WTC11 (cell line): ENCODE results near the gene ERFL. TPM values are rescaled to one million over a fixed set of nuclear protein-coding genes. Genes with fewer than 3 reads are reported as not detected.

Experiments used
- ATAC-seq: fragments of 200-7000 bp; cut with Tn5 transposase; 2 replicates; pipeline ENCODE4 v1.10.0; 2021; ENCODE audit warnings: mild to moderate bottlenecking, moderate library complexity
- CTCF ChIA-PET: fragments of 300-600 bp; sonication (Branson Sonifier 250); formaldehyde crosslinking; loops from one replicate; lab custom pipeline; 2021; ENCODE audit warnings: antibody characterized with exemption; lab: Charles Lee
- POLR2A ChIA-PET: fragments of 350-600 bp; sonication (Branson Sonifier 250); formaldehyde crosslinking; loops from one replicate; lab custom pipeline; 2021; ENCODE audit warnings: antibody characterized with exemption; lab: Charles Lee
- DNase-seq: peaks from one replicate; pipeline ENCODE4 v3.0.0; 2021; ENCODE audit warnings: low spot score
- H3K27ac Mint-ChIP-seq: 2 replicates; pipeline ENCODE4 v1.8.0; 2021; ENCODE audit warnings: mixed read lengths
- H3K27me3 Mint-ChIP-seq: 2 replicates; pipeline ENCODE4 v1.8.0; 2021; ENCODE audit warnings: low read depth, mild to moderate bottlenecking, moderate library complexity, mixed read lengths
- H3K36me3 Mint-ChIP-seq: 2 replicates; pipeline ENCODE4 v1.8.0; 2021; ENCODE audit warnings: mixed read lengths
- H3K4me1 Mint-ChIP-seq: 2 replicates; pipeline ENCODE4 v1.8.0; 2022; ENCODE audit warnings: mixed read lengths
- H3K4me3 Mint-ChIP-seq: 2 replicates; pipeline ENCODE4 v1.8.0; 2021; ENCODE audit warnings: mild to moderate bottlenecking, moderate library complexity, mixed read lengths
- H3K9me3 Mint-ChIP-seq: 2 replicates; pipeline ENCODE4 v1.8.0; 2021; ENCODE audit warnings: mixed read lengths
- ATF1 ChIP-seq: sonication (generic); formaldehyde crosslinking; IDR thresholded peaks from 2 replicates; pipeline ENCODE4 v1.8.1; 2023; ENCODE audit warnings: mild to moderate bottlenecking, moderate library complexity, missing genetic modification reagents
- CREB1 ChIP-seq: sonication (generic); formaldehyde crosslinking; IDR thresholded peaks from 2 replicates; pipeline ENCODE4 v1.8.0; 2023; ENCODE audit warnings: mild to moderate bottlenecking, missing genetic modification reagents
- IRF2 ChIP-seq: sonication (generic); formaldehyde crosslinking; IDR thresholded peaks from 2 replicates; pipeline ENCODE4 v1.8.0; 2022; ENCODE audit warnings: low read depth, missing genetic modification reagents, borderline replicate concordance
- MXD4 ChIP-seq: fragments of 250-450 bp; sonication (Bioruptor Pico); IDR thresholded peaks from 2 replicates; pipeline ENCODE4 v1.8.0; 2021; ENCODE audit warnings: mild to moderate bottlenecking, moderate library complexity, borderline replicate concordance
- SMAD4 ChIP-seq: sonication (generic); formaldehyde crosslinking; IDR thresholded peaks from 2 replicates; pipeline ENCODE4 v1.8.0; 2022; ENCODE audit warnings: mild to moderate bottlenecking, missing genetic modification reagents
- TCF7 ChIP-seq: sonication (generic); formaldehyde crosslinking; IDR thresholded peaks from 2 replicates; pipeline ENCODE4 v1.8.0; 2022; ENCODE audit warnings: mild to moderate bottlenecking, low read depth, missing genetic modification reagents, moderate library complexity
- total RNA-seq: library from RNA; stranded (reverse); gene quantifications from 3 replicates; pipeline ENCODE4 v1.2.3, GENCODE V29; 2021
- TF ChIP-seq, protein P1 (sequence below): sonication (generic); formaldehyde crosslinking; IDR thresholded peaks from 2 replicates; pipeline ENCODE4 v1.8.0; 2022; ENCODE audit warnings: mild to moderate bottlenecking, missing genetic modification reagents
- TF ChIP-seq, protein P2 (sequence below): sonication (generic); formaldehyde crosslinking; conservative IDR thresholded peaks from 2 replicates; pipeline ENCODE4 v1.8.1; 2022; ENCODE audit warnings: mild to moderate bottlenecking, missing genetic modification reagents
- TF ChIP-seq, protein P3 (sequence below): fragments of 250-450 bp; sonication (Bioruptor Pico); IDR thresholded peaks from 2 replicates; pipeline ENCODE4 v1.9.0; 2021; ENCODE audit warnings: mild to moderate bottlenecking
- TF ChIP-seq, protein P4 (sequence below): fragments of 250-450 bp; sonication (Bioruptor Pico); conservative IDR thresholded peaks from 2 replicates; pipeline ENCODE4 v1.9.0; 2021; ENCODE audit warnings: mild to moderate bottlenecking
- TF ChIP-seq, protein P5 (sequence below): sonication (generic); formaldehyde crosslinking; IDR thresholded peaks from 2 replicates; pipeline ENCODE4 v1.8.1; 2022; ENCODE audit warnings: low read depth, mild to moderate bottlenecking, moderate library complexity, missing genetic modification reagents, borderline replicate concordance
- TF ChIP-seq, protein P6 (sequence below): sonication (generic); formaldehyde crosslinking; IDR thresholded peaks from 2 replicates; pipeline ENCODE4 v1.8.1; 2022; ENCODE audit warnings: mild to moderate bottlenecking, moderate library complexity, missing genetic modification reagents

The ERFL gene
- total RNA-seq, 1 experiment from 2014 or later, result 0.31 TPM

DNA sequence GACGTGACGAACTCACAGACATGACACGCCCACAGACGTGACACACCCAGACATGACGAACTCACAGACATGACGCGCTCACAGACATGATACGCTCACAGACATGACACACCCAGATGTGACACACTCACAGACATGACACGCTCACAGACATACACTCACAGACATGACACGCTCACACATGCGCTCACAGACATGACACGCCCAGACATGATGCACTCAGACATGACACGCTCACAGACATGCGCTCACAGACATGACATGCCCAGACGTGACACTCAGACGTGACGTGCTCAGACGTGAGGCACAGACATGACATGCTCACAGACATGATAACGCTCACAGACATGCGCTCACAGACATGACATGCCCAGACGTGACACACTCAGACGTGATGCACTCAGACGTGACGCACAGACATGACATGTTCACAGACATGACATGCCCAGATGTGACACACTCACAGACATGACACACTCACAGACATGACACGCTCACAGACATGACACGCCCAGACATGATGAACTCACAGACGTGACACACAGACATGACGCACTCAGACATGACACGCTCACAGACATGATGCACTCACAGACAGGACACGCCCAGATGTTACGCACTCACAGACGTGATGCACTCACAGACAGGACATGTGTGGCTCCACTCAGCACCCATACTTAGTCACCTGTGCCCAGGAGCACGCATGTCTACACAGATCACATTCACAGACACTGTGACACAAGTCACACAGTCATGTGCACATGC lies 8.1 kb downstream of the ERFL start:
- no peaks in the 10 kb centered on the region for H3K27me3 Mint-ChIP-seq
- H3K9me3 Mint-ChIP-seq, result no peaks in the 10 kb centered on the region
- TF ChIP-seq IRF2 (CRISPR knock-in tag), result no peak
- TF ChIP-seq, protein P1, sequence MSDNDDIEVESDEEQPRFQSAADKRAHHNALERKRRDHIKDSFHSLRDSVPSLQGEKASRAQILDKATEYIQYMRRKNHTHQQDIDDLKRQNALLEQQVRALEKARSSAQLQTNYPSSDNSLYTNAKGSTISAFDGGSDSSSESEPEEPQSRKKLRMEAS (CRISPR knock-in tag), result no peak
- TF ChIP-seq, protein P2, sequence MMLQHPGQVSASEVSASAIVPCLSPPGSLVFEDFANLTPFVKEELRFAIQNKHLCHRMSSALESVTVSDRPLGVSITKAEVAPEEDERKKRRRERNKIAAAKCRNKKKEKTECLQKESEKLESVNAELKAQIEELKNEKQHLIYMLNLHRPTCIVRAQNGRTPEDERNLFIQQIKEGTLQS (CRISPR knock-in tag), result no peak
- TF ChIP-seq SMAD4 (CRISPR knock-in tag), result no peak
- TF ChIP-seq, protein P3, sequence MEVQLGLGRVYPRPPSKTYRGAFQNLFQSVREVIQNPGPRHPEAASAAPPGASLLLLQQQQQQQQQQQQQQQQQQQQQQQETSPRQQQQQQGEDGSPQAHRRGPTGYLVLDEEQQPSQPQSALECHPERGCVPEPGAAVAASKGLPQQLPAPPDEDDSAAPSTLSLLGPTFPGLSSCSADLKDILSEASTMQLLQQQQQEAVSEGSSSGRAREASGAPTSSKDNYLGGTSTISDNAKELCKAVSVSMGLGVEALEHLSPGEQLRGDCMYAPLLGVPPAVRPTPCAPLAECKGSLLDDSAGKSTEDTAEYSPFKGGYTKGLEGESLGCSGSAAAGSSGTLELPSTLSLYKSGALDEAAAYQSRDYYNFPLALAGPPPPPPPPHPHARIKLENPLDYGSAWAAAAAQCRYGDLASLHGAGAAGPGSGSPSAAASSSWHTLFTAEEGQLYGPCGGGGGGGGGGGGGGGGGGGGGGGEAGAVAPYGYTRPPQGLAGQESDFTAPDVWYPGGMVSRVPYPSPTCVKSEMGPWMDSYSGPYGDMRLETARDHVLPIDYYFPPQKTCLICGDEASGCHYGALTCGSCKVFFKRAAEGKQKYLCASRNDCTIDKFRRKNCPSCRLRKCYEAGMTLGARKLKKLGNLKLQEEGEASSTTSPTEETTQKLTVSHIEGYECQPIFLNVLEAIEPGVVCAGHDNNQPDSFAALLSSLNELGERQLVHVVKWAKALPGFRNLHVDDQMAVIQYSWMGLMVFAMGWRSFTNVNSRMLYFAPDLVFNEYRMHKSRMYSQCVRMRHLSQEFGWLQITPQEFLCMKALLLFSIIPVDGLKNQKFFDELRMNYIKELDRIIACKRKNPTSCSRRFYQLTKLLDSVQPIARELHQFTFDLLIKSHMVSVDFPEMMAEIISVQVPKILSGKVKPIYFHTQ (CRISPR knock-in tag), result no peak
- TF ChIP-seq CREB1 (CRISPR knock-in tag), result no peak
- TF ChIP-seq ATF1 (CRISPR knock-in tag), result no peak
- no peak for TF ChIP-seq MXD4
- TF ChIP-seq, protein P4, sequence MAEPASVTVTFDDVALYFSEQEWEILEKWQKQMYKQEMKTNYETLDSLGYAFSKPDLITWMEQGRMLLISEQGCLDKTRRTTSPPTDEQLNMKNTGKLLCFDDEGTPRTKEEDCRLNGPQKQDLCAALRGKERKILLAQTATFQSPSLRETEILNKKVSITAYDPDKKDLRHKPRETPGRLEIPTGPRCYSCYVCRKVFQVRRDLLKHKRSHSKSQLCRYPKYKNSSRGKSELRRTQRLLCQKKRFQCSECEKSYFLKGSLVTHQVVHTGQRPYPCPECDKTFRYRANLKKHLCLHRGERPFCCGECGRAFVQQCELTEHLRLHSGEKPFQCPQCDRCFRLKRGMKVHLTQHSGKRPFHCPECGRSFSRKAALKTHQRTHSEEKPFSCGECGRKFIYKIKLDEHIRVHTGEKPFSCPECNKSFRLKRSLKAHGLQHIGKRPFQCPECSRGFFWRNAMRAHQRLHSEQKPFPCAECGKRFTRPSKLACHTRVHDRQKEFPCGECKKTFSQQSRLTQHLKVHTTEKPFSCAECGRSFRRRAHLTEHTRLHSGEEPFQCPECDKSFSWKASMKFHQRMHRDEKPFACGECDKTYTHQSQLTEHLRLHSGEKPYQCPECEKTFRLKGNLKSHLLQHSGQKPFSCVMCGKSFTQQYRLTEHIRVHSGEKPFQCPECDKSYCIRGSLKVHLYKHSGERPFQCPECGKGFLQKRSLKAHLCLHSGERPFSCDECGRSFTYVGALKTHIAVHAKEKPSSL, result no peak
- CTCF ChIA-PET, result interaction anchor here (0.7 to 1.4 kb wide), 4 partner anchors 8 to 36 kb away, joined by 3 to 5 read pairs (median 4); partner anchors contain the start of gene ERFL
- no peak overlapping the region for H3K4me3 Mint-ChIP-seq
- ATAC-seq, result no peak
- H3K36me3 Mint-ChIP-seq, result no peaks in the 10 kb centered on the region
- DNase-seq, result no peak
- peaks cover 10% of the 10 kb centered on the region for H3K4me1 Mint-ChIP-seq
- POLR2A ChIA-PET, result no interaction called here
- H3K27ac Mint-ChIP-seq, result no peak overlapping the region

DNA sequence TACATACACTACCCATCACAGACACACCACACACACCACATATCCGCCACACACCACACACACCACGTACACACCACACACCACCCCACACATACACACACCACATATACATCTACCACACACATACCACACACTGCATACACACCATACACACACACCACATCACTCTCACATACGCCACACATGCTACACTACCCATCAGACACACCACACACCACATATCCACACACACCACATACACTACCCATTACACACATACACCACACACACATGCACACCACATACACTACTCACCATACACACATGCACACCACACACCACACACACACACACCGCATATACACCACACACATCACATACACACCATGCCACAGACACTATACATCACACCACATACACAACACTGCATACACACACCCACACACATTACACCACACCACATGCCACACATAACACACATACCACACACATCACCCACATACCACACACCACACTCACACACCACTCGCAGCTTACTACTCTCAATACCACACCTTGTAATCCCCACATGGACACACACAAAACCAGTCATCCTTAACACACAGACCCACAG lies 9.5 kb downstream of the ERFL start:
- ATAC-seq (no peak), DNase-seq (no peak)
- Mint-ChIP-seq H3K4me3 (no peak overlapping the region), H3K9me3 (no peaks in the 10 kb centered on the region), H3K27me3 (no peaks in the 10 kb centered on the region), H3K36me3 (no peaks in the 10 kb centered on the region), H3K27ac (no peak overlapping the region), H3K4me1 (peaks cover 10% of the 10 kb centered on the region)
- POLR2A ChIA-PET, result interaction anchor here (0.5 kb wide), 1 partner anchor 43 kb away, joined by 3 read pairs; no protein-coding TSS in a partner anchor
- CTCF ChIA-PET, result interaction anchor here (1.3 to 1.4 kb wide), 3 partner anchors 9 to 35 kb away, joined by 3 to 5 read pairs (median 5); partner anchors contain the start of gene ERFL
- TF ChIP-seq TCF7 (CRISPR knock-in tag), result no peak
- TF ChIP-seq, protein P5, sequence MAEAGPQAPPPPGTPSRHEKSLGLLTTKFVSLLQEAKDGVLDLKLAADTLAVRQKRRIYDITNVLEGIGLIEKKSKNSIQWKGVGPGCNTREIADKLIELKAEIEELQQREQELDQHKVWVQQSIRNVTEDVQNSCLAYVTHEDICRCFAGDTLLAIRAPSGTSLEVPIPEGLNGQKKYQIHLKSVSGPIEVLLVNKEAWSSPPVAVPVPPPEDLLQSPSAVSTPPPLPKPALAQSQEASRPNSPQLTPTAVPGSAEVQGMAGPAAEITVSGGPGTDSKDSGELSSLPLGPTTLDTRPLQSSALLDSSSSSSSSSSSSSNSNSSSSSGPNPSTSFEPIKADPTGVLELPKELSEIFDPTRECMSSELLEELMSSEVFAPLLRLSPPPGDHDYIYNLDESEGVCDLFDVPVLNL (CRISPR knock-in tag), result no peak
- TF ChIP-seq, protein P6, sequence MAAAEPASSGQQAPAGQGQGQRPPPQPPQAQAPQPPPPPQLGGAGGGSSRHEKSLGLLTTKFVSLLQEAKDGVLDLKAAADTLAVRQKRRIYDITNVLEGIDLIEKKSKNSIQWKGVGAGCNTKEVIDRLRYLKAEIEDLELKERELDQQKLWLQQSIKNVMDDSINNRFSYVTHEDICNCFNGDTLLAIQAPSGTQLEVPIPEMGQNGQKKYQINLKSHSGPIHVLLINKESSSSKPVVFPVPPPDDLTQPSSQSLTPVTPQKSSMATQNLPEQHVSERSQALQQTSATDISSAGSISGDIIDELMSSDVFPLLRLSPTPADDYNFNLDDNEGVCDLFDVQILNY (CRISPR knock-in tag), result no peak
